Tibial nerve (tissue), 4 donors: ENCODE measurements around the gene CCDC38. TPM values are rescaled to one million over a fixed set of nuclear protein-coding genes. Genes with fewer than 3 reads are reported as not detected.

Experiments
- DNase-seq, 2 donors: peaks; one replicate each; pipeline ENCODE4 v3.0.0-alpha.2; 2019; ENCODE audit warnings: low spot score in 2 of 2
- H3K27ac ChIP-seq, 4 donors: fragments of 200-600 bp; sonication (generic) in 3 of 4; one replicate each; pipeline ENCODE4 v1.5.1; 2017 to 2019; ENCODE audit warnings: mild to moderate bottlenecking in 1 of 4
- H3K27me3 ChIP-seq, 2 donors: fragments of 200-600 bp; sonication (generic) in 1 of 2; one replicate each; pipeline versions ENCODE4 v1.5.1 to v1.6.0; 2017 to 2019
- H3K36me3 ChIP-seq, 3 donors: fragments of 200-600 bp; sonication (generic); one replicate each; pipeline ENCODE4 v1.5.1; 2018 to 2019
- H3K4me1 ChIP-seq, 4 donors: fragments of 200-600 bp; sonication (generic) in 3 of 4; one replicate each; pipeline ENCODE4 v1.5.1; 2017 to 2019
- H3K4me3 ChIP-seq, 4 donors: fragments of 200-600 bp; sonication (generic) in 3 of 4; one replicate each; pipeline ENCODE4 v1.5.1; 2017 to 2019; ENCODE audit warnings: mild to moderate bottlenecking in 1 of 4, moderate library complexity in 1 of 4
- H3K9me3 ChIP-seq, 4 donors: fragments of 200-600 bp; sonication (generic) in 3 of 4; one replicate each; pipeline ENCODE4 v1.5.1; 2017 to 2019
- EP300 ChIP-seq, 2 donors: sonication (generic); formaldehyde crosslinking; IDR thresholded peaks; one replicate each; pipeline ENCODE4 v1.6.1; 2017; ENCODE audit warnings: antibody characterized with exemption in 2 of 2, mild to moderate bottlenecking in 1 of 2
- POLR2A ChIP-seq, 2 donors: fragments of 450-650 bp; IDR thresholded peaks; one replicate each; pipeline ENCODE4 v1.6.1; 2017; ENCODE audit warnings: antibody characterized with exemption in 2 of 2, mild to moderate bottlenecking in 2 of 2, moderate library complexity in 2 of 2
- WGBS, 2 donors: methylation state at CpG; one replicate each; pipeline ENCODE4 v1.1.5; 2018; 5-methylcytosine and 5-hydroxymethylcytosine counted together
- total RNA-seq, 4 donors: library from RNA; depleted of rRNA; stranded (reverse); fragments of >200 nt; gene quantifications; one replicate each; pipeline ENCODE4 v1.1.0, GENCODE V29; 2016
- TF ChIP-seq, protein P1 (sequence below), 5 experiments: fragments of 200-600 bp in 3 of 5; fragments of 450-650 bp in 2 of 5; sonication (generic) in 3 of 5; IDR thresholded peaks; one replicate each; pipeline ENCODE4 v1.5.1; 2016 to 2019; ENCODE audit warnings: antibody characterized with exemption in 5 of 5, mild to moderate bottlenecking in 3 of 5, moderate library complexity in 2 of 5

CCDC38 gene
- not detected for total RNA-seq

GRCh38 chr12:95942524-95943329 lies at the start of gene CCDC38:
TSS of gene CCDC38 (minus strand) at chr12:95942614. CDS start at chr12:95936509, 6,105 bp downstream.
- Histone ChIP-seq H3K9me3 (no peaks in the 10 kb centered on the region), H3K27me3 (no peaks in the 10 kb centered on the region), H3K4me3 (peak within 1 kb of the TSS; percentile 64 to 96 (median 84)), H3K4me1 (peaks cover 0 to 17% (median 5%) of the 10 kb centered on the region in 4 donors), H3K36me3 (no peaks in the 10 kb centered on the region), H3K27ac (peak within 1 kb of the TSS; percentile 67 to 86 (median 80))
- TF ChIP-seq POLR2A (IDR thresholded peaks at IDR 0.05) (no peak), EP300 (IDR thresholded peaks at IDR 0.05) (peak in 1 of 2 donors; percentile 29)
- TF ChIP-seq, protein P1, sequence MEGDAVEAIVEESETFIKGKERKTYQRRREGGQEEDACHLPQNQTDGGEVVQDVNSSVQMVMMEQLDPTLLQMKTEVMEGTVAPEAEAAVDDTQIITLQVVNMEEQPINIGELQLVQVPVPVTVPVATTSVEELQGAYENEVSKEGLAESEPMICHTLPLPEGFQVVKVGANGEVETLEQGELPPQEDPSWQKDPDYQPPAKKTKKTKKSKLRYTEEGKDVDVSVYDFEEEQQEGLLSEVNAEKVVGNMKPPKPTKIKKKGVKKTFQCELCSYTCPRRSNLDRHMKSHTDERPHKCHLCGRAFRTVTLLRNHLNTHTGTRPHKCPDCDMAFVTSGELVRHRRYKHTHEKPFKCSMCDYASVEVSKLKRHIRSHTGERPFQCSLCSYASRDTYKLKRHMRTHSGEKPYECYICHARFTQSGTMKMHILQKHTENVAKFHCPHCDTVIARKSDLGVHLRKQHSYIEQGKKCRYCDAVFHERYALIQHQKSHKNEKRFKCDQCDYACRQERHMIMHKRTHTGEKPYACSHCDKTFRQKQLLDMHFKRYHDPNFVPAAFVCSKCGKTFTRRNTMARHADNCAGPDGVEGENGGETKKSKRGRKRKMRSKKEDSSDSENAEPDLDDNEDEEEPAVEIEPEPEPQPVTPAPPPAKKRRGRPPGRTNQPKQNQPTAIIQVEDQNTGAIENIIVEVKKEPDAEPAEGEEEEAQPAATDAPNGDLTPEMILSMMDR (IDR thresholded peaks at IDR 0.05), result no peak
- DNase-seq, result peak; percentile 33 to 64
- 1% methylated on average over 41 to 43 of the region's 51 CpGs for WGBS, 2 donors

DNA sequence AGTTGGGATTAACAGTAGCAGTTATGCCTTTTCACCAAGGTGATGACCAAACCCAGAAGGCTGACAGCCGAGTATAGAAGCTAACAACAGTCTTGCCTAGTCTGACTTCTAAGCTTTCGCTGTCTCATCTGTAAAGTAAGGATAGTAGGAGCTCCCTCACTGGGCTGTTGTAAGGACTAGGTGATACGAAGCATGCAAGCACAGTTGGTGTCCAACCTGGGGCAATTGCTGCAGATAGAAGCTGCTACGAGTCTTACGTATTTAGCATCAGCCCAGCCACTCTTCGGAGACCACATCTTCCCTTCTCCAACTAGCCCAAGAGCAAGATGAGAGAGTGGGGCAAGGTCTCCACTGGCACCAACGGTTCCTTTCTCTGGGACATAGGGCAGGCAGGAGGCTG lies 47.7 kb upstream of the CCDC38 start:
- 70 to 71% methylated on average over 7 of the region's 7 CpGs for WGBS, 2 donors
- no peak for DNase-seq
- Histone ChIP-seq H3K9me3 (no peaks in the 10 kb centered on the region), H3K4me3 (no peak overlapping the region), H3K27ac (no peak overlapping the region), H3K4me1 (no peaks in the 10 kb centered on the region), H3K36me3 (no peaks in the 10 kb centered on the region), H3K27me3 (no peaks in the 10 kb centered on the region)
- no peak for TF ChIP-seq EP300 (IDR thresholded peaks at IDR 0.05)
- TF ChIP-seq POLR2A (IDR thresholded peaks at IDR 0.05), result no peak
- TF ChIP-seq, protein P1 (IDR thresholded peaks at IDR 0.05), result no peak

DNA sequence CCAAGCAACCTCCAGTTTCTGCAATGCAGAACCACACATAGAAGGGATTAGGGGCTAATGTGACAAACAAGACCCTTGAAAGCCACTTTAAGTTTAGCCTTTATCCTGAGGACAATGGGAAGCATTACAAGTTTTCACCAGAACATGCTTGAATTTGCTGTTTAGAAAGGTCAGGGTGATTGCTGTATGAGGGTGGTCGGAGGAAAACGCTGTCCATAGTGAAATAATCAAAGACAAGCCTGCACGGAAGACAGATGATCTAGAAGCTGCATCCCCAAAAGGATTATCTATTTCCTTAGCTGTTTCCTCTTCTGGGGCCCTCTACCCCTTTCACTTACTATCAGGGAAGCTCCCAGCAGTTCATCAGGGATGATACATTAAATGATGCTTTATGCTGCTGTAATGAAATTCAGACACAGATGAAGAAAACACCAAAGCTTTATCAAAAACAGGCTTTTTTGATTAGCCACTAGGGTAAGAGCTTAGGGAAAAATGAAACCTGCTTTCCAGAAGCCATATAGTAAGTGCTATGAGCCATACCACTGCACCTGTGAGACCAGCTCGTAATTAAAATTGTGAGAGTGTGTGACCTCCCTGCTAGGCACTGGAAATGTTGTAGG lies 47.2 kb upstream of the CCDC38 start:
- TF ChIP-seq, protein P1 (IDR thresholded peaks at IDR 0.05), result no peak
- no peak for TF ChIP-seq POLR2A (IDR thresholded peaks at IDR 0.05)
- no peak for TF ChIP-seq EP300 (IDR thresholded peaks at IDR 0.05)
- Histone ChIP-seq H3K4me1 (no peaks in the 10 kb centered on the region), H3K27me3 (no peaks in the 10 kb centered on the region), H3K27ac (no peak overlapping the region), H3K4me3 (no peak overlapping the region), H3K9me3 (no peaks in the 10 kb centered on the region), H3K36me3 (no peaks in the 10 kb centered on the region)
- DNase-seq, result no peak
- 27 to 43% methylated on average over 4 of the region's 4 CpGs for WGBS, 2 donors

GRCh38 chr12:95988506-95989275 lies 46.3 kb upstream of the CCDC38 start:
- Histone ChIP-seq H3K4me3 (no peak overlapping the region), H3K27me3 (no peaks in the 10 kb centered on the region), H3K36me3 (no peaks in the 10 kb centered on the region), H3K27ac (no peak overlapping the region), H3K9me3 (no peaks in the 10 kb centered on the region), H3K4me1 (no peaks in the 10 kb centered on the region)
- WGBS, 2 donors, result 78 to 81% methylated on average over 11 of the region's 11 CpGs
- DNase-seq, result no peak
- TF ChIP-seq, protein P1 (IDR thresholded peaks at IDR 0.05), result no peak
- no peak for TF ChIP-seq EP300 (IDR thresholded peaks at IDR 0.05)
- TF ChIP-seq POLR2A (IDR thresholded peaks at IDR 0.05), result no peak
